Muscle layer of duodenum (tissue), 2 donors: ENCODE data around the gene CHD8.

ENCODE experiments used
- H3K27ac ChIP-seq: one replicate; pipeline ENCODE4 v1.7.0; 2013; ENCODE audit warnings: mild to moderate bottlenecking, low read length
- H3K27me3 ChIP-seq: one replicate; pipeline ENCODE4 v1.7.0; 2013; ENCODE audit warnings: low read depth, mild to moderate bottlenecking, control low read depth, low read length
- H3K36me3 ChIP-seq, 2 donors: one replicate each; pipeline ENCODE4 v1.7.0; 2013; ENCODE audit warnings: low read length in 2 of 2, control low read depth in 1 of 2, mild to moderate bottlenecking in 1 of 2; ENCODE audit not compliant: insufficient read depth in 2 of 2, control insufficient read depth in 1 of 2
- H3K4me1 ChIP-seq, 2 donors: one replicate each; pipeline ENCODE4 v1.7.0; 2013; ENCODE audit warnings: low read length in 2 of 2, mild to moderate bottlenecking in 2 of 2, control low read depth in 1 of 2, moderate library complexity in 1 of 2; ENCODE audit not compliant: insufficient read depth in 2 of 2, control insufficient read depth in 1 of 2
- H3K4me3 ChIP-seq, 2 donors: one replicate each; pipeline ENCODE4 v1.7.0; 2013; ENCODE audit warnings: low read length in 2 of 2, low read depth in 1 of 2, mild to moderate bottlenecking in 1 of 2
- H3K9me3 ChIP-seq, 2 donors: one replicate each; pipeline ENCODE4 v1.7.0; 2013; ENCODE audit warnings: low read length in 2 of 2, control low read depth in 1 of 2, mild to moderate bottlenecking in 1 of 2; ENCODE audit not compliant: control insufficient read depth in 1 of 2
- donor health status: healthy.

CHD8 gene

GRCh38 chr14:21356511-21356910 is 99.4 kb downstream of the CHD8 start:
- H3K9me3 ChIP-seq: no peaks in the 10 kb centered on the region
- peaks cover 75 to 93% of the 10 kb centered on the region in 2 donors for H3K36me3 ChIP-seq
- no peak overlapping the region for H3K27ac ChIP-seq
- H3K4me1 ChIP-seq: no peaks in the 10 kb centered on the region
- no peak overlapping the region for H3K4me3 ChIP-seq
- H3K27me3 ChIP-seq: no peaks in the 10 kb centered on the region

GRCh38 chr14:21352587-21352986 is 103.3 kb downstream of the CHD8 start:
- no peak overlapping the region for H3K4me3 ChIP-seq
- no peaks in the 10 kb centered on the region for H3K4me1 ChIP-seq
- H3K27ac ChIP-seq: no peak overlapping the region
- no peaks in the 10 kb centered on the region for H3K9me3 ChIP-seq
- H3K27me3 ChIP-seq: no peaks in the 10 kb centered on the region
- H3K36me3 ChIP-seq: peaks cover 56% of the 10 kb centered on the region in 2 donors

GRCh38 chr14:21350539-21350938 is 105.4 kb downstream of the CHD8 start:
- no peak overlapping the region for H3K4me3 ChIP-seq
- peaks cover 36 to 39% of the 10 kb centered on the region in 2 donors for H3K36me3 ChIP-seq
- no peak overlapping the region for H3K27ac ChIP-seq
- no peaks in the 10 kb centered on the region for H3K27me3 ChIP-seq
- peaks cover 0 to 4% of the 10 kb centered on the region in 2 donors for H3K4me1 ChIP-seq
- no peaks in the 10 kb centered on the region for H3K9me3 ChIP-seq

GRCh38 chr14:21347201-21347600 is 108.7 kb downstream of the CHD8 start:
- Histone ChIP-seq H3K36me3 (peaks cover 8 to 14% of the 10 kb centered on the region in 2 donors), H3K27ac (no peak overlapping the region), H3K27me3 (no peaks in the 10 kb centered on the region), H3K4me3 (no peak overlapping the region), H3K9me3 (no peaks in the 10 kb centered on the region), H3K4me1 (peaks cover 0 to 4% of the 10 kb centered on the region in 2 donors)

GRCh38 chr14:21346532-21347135 is 109.3 kb downstream of the CHD8 start:
- Histone ChIP-seq H3K36me3 (peaks cover 3 to 10% of the 10 kb centered on the region in 2 donors), H3K4me3 (no peak overlapping the region), H3K27ac (no peak overlapping the region)

GRCh38 chr14:21343035-21343794 is 112.7 kb downstream of the CHD8 start:
- H3K4me3 ChIP-seq: peak overlapping the region in 1 of 2 donors; percentile 13
- H3K36me3 ChIP-seq: no peaks in the 10 kb centered on the region
- H3K27me3 ChIP-seq: no peaks in the 10 kb centered on the region
- H3K9me3 ChIP-seq: no peaks in the 10 kb centered on the region
- no peak overlapping the region for H3K27ac ChIP-seq
- peaks cover 0 to 4% of the 10 kb centered on the region in 2 donors for H3K4me1 ChIP-seq

More at GRCh38 chr14:21346532-21347135, 109.3 kb downstream of the CHD8 start:
- peaks cover 0 to 4% of the 10 kb centered on the region in 2 donors for H3K4me1 ChIP-seq
- no peaks in the 10 kb centered on the region for H3K9me3 ChIP-seq
- no peaks in the 10 kb centered on the region for H3K27me3 ChIP-seq
